Activated T-helper 17 cell treated with anti-CD3 and anti-CD28 coated beads, Interleukin-2, amount 50 U/mL, for 72 hours (primary cell): ENCODE measurements around the gene XRCC5. TPM values are rescaled to one million over a fixed set of nuclear protein-coding genes. Genes with fewer than 3 reads are reported as not detected.

Source experiments
- ATAC-seq: fragments of 150-1000 bp; cut with Tn5 transposase; replicated peaks from 2 replicates; pipeline ENCODE4 v1.10.0; 2021; ENCODE audit warnings: mild to moderate bottlenecking, moderate library complexity
- H3K27ac Mint-ChIP-seq: one replicate; pipeline ENCODE4 v1.8.0; 2022; ENCODE audit warnings: mixed read lengths
- H3K27me3 Mint-ChIP-seq: one replicate; pipeline ENCODE4 v1.8.0; 2022; ENCODE audit warnings: mixed read lengths
- H3K36me3 Mint-ChIP-seq: one replicate; pipeline ENCODE4 v1.8.0; 2022; ENCODE audit warnings: low read depth, mild to moderate bottlenecking, mixed read lengths
- H3K4me1 Mint-ChIP-seq: one replicate; pipeline ENCODE4 v1.8.0; 2022; ENCODE audit warnings: mixed read lengths
- H3K4me3 Mint-ChIP-seq: one replicate; pipeline ENCODE4 v1.8.0; 2022; ENCODE audit warnings: mild to moderate bottlenecking, mixed read lengths
- H3K9me3 Mint-ChIP-seq: one replicate; pipeline ENCODE4 v1.8.0; 2022; ENCODE audit warnings: mixed read lengths
- total RNA-seq, 2 donors: library from RNA; stranded (reverse); gene quantifications; one replicate each; pipeline ENCODE4 v1.2.3, GENCODE V29; 2022

Gene XRCC5
- total RNA-seq, 2 donors from 2014 or later, result 391 to 617 TPM

- Mint-ChIP-seq H3K36me3 (no peaks in the 10 kb centered on the region), H3K27me3 (no peaks in the 10 kb centered on the region), H3K4me3 (peak overlapping the region; percentile 2), H3K4me1 (peaks cover 45% of the 10 kb centered on the region), H3K27ac (peak overlapping the region; percentile 48), H3K9me3 (no peaks in the 10 kb centered on the region)
- no peak for ATAC-seq
Measured at GRCh38 chr2:216220976-216221375, 111.8 kb downstream of the XRCC5 start.

GRCh38 chr2:216221811-216222210 is 112.7 kb downstream of the XRCC5 start:
- no peaks in the 10 kb centered on the region for H3K36me3 Mint-ChIP-seq

GRCh38 chr2:216222650-216223352 is 113.7 kb downstream of the XRCC5 start:
- Mint-ChIP-seq H3K27ac (peak overlapping the region; percentile 48), H3K9me3 (no peaks in the 10 kb centered on the region), H3K4me1 (peaks cover 36% of the 10 kb centered on the region), H3K27me3 (no peaks in the 10 kb centered on the region), H3K4me3 (peak overlapping the region; percentile 35), H3K36me3 (no peaks in the 10 kb centered on the region)
- ATAC-seq, result peak; percentile 79

More at GRCh38 chr2:216221811-216222210, 112.7 kb downstream of the XRCC5 start:
- Mint-ChIP-seq H3K27ac (peak overlapping the region; percentile 48), H3K9me3 (no peaks in the 10 kb centered on the region), H3K4me1 (peaks cover 45% of the 10 kb centered on the region), H3K27me3 (no peaks in the 10 kb centered on the region), H3K4me3 (peak overlapping the region; percentile 35)
- ATAC-seq, result peak; percentile 55

DNA sequence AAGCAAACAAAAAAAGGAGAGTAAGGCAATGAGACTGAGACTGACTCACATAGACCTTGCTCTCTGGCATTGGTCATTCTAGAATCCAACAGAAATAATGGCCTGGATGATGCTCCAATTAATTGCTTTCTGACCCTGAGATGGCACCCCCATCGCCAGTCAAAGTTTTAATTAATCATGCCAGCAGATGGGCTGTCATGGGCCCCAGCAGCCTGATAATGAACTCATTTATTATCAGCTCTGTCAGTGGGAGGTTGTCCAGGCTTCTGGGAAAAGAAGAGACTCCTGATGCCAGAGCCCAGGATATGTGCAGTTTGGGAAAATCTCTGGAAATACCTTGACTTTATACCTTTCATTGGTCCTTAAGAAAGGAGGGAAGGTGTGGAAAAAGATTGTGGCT is 115.2 kb downstream of the XRCC5 start:
- peaks cover 4% of the 10 kb centered on the region for H3K9me3 Mint-ChIP-seq
- no peak overlapping the region for H3K27ac Mint-ChIP-seq
- ATAC-seq, result no peak
- H3K36me3 Mint-ChIP-seq, result no peaks in the 10 kb centered on the region
- H3K4me3 Mint-ChIP-seq, result no peak overlapping the region
- no peaks in the 10 kb centered on the region for H3K27me3 Mint-ChIP-seq
- peaks cover 30% of the 10 kb centered on the region for H3K4me1 Mint-ChIP-seq

- no peak overlapping the region for H3K4me3 Mint-ChIP-seq
- H3K36me3 Mint-ChIP-seq, result no peaks in the 10 kb centered on the region
- no peaks in the 10 kb centered on the region for H3K4me1 Mint-ChIP-seq
- H3K9me3 Mint-ChIP-seq, result peaks cover 13% of the 10 kb centered on the region
- no peak overlapping the region for H3K27ac Mint-ChIP-seq
- ATAC-seq, result no peak
- no peaks in the 10 kb centered on the region for H3K27me3 Mint-ChIP-seq
Measured at GRCh38 chr2:216229277-216229914, 120.2 kb downstream of the XRCC5 start.

GRCh38 chr2:216231867-216232266 is 122.7 kb downstream of the XRCC5 start:
- H3K27me3 Mint-ChIP-seq, result no peaks in the 10 kb centered on the region
- no peaks in the 10 kb centered on the region for H3K4me1 Mint-ChIP-seq
- peaks cover 13% of the 10 kb centered on the region for H3K9me3 Mint-ChIP-seq
- H3K27ac Mint-ChIP-seq, result no peak overlapping the region
- no peak overlapping the region for H3K4me3 Mint-ChIP-seq
- ATAC-seq, result no peak
- no peaks in the 10 kb centered on the region for H3K36me3 Mint-ChIP-seq

DNA sequence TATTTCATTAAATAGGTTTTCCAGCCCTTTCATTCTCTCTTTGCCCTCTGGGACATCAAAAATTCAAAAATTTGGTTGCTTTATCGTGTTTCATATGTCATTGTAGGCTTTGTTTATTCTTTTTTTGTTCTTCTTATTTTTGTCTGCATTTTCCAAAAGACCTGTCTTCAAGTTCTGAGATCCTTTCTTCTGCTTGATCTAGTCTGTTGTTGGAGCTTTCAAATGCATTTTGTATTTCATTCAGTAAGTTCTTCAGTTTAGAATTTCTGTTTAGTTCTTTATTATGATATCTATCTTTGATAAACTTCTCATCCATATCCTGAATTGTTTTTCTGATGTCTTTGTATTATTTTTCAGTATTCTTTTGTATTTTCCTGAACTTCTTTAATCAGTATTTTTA is 123.6 kb downstream of the XRCC5 start:
- H3K4me1 Mint-ChIP-seq, result no peaks in the 10 kb centered on the region
- no peak for ATAC-seq
- no peaks in the 10 kb centered on the region for H3K27me3 Mint-ChIP-seq
- peaks cover 13% of the 10 kb centered on the region for H3K9me3 Mint-ChIP-seq
- no peaks in the 10 kb centered on the region for H3K36me3 Mint-ChIP-seq
- H3K4me3 Mint-ChIP-seq, result no peak overlapping the region
- no peak overlapping the region for H3K27ac Mint-ChIP-seq

DNA sequence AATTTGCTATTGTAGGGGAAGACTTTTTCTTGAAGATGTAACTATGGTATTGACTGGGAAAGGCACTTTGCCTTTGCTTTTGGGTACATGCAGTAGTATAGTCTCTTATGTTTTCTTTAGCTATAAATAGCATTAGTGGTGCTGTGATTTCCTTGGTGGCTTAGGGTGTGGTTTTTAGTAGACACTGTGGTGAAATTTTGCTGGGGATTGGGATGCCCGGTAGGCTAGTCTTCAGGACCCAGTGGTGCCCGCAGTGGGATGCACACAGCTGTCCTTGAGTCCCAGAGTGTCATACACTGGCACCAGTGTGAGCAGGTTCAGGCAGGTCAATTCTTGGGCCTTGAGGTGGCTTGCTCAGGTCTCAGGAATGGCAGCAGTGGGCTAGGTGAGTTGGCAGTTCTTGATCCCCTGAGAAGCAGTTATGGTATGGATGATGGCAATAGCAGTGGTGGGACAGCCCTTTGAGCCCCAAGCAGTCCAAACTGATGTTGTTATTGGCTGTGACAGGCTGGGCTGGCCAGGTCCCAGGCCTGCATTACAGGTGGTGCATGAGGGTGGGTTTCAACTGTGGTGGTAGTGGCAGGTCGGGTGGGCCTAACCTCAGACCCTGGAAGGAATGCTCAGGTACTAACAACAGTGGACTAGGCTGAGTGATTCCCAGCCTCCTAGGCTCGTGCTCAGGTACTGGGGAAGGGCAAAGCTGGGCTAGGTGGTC is 124.3 kb downstream of the XRCC5 start:
- H3K27ac Mint-ChIP-seq, result no peak overlapping the region
- H3K4me1 Mint-ChIP-seq, result no peaks in the 10 kb centered on the region
- H3K27me3 Mint-ChIP-seq, result no peaks in the 10 kb centered on the region
- no peak for ATAC-seq
- H3K9me3 Mint-ChIP-seq, result peaks cover 11% of the 10 kb centered on the region
- H3K4me3 Mint-ChIP-seq, result no peak overlapping the region
- no peaks in the 10 kb centered on the region for H3K36me3 Mint-ChIP-seq

- H3K36me3 Mint-ChIP-seq, result no peaks in the 10 kb centered on the region
- H3K27ac Mint-ChIP-seq, result no peak overlapping the region
- H3K4me3 Mint-ChIP-seq, result no peak overlapping the region
- no peaks in the 10 kb centered on the region for H3K4me1 Mint-ChIP-seq
- no peaks in the 10 kb centered on the region for H3K27me3 Mint-ChIP-seq
- peaks cover 10% of the 10 kb centered on the region for H3K9me3 Mint-ChIP-seq
- ATAC-seq, result no peak
Measured at GRCh38 chr2:216234106-216234505, 125.0 kb downstream of the XRCC5 start.

- Mint-ChIP-seq H3K4me1 (no peaks in the 10 kb centered on the region), H3K9me3 (peaks cover 10% of the 10 kb centered on the region), H3K36me3 (no peaks in the 10 kb centered on the region), H3K27ac (no peak overlapping the region), H3K27me3 (no peaks in the 10 kb centered on the region), H3K4me3 (no peak overlapping the region)
- ATAC-seq, result no peak
Measured at GRCh38 chr2:216235462-216235861, 126.3 kb downstream of the XRCC5 start.

GRCh38 chr2:216235896-216236295 is 126.7 kb downstream of the XRCC5 start:
- H3K36me3 Mint-ChIP-seq, result no peaks in the 10 kb centered on the region
- no peak for ATAC-seq
- no peaks in the 10 kb centered on the region for H3K27me3 Mint-ChIP-seq
- H3K27ac Mint-ChIP-seq, result no peak overlapping the region
- H3K4me3 Mint-ChIP-seq, result no peak overlapping the region
- no peaks in the 10 kb centered on the region for H3K4me1 Mint-ChIP-seq
- H3K9me3 Mint-ChIP-seq, result peaks cover 10% of the 10 kb centered on the region

DNA sequence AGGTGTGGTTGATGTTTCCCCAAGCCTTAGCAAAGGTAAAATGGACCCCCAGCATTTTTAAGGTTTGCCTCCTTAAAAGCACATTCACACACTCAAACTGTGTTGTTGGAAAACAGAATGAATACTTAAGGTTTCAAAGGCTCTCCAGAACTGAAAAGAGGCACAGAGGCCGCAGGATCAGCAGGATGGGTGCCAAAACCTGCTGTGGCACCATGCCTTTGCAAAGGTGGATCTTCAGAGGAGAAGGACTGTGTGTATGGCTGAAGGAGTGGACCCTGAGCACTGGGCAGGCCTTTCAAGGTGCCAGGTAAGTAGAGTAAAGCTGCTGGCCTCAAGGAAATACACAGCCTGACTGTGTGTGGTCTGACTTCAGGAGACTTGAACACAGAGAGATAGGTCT is 127.3 kb downstream of the XRCC5 start:
- no peak for ATAC-seq
- Mint-ChIP-seq H3K4me3 (no peak overlapping the region), H3K36me3 (no peaks in the 10 kb centered on the region), H3K27ac (no peak overlapping the region), H3K27me3 (no peaks in the 10 kb centered on the region), H3K4me1 (no peaks in the 10 kb centered on the region), H3K9me3 (peaks cover 10% of the 10 kb centered on the region)

DNA sequence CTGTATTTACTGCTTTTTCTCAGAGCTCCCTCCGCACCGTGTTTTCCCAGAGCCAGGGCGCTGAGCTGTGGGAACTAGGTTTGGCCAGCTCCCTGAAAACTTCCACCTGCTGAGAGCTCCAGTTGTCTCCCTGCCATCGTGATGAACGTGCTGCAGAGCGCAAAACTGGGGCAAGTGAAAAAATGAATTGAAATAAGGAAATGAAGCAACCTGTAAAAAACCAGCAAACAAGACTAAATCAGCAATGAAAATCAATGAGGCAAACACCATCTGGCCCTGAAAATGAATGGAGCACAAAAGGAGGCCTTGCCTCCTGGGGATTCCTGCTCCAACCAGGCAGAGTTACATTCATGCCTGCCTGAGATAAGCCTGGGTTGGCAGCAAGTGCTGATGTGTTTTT is 133.2 kb downstream of the XRCC5 start:
- H3K4me3 Mint-ChIP-seq, result no peak overlapping the region
- no peaks in the 10 kb centered on the region for H3K9me3 Mint-ChIP-seq
- no peaks in the 10 kb centered on the region for H3K27me3 Mint-ChIP-seq
- no peak for ATAC-seq
- H3K36me3 Mint-ChIP-seq, result no peaks in the 10 kb centered on the region
- H3K27ac Mint-ChIP-seq, result no peak overlapping the region
- H3K4me1 Mint-ChIP-seq, result no peaks in the 10 kb centered on the region

- Mint-ChIP-seq H3K9me3 (no peaks in the 10 kb centered on the region), H3K4me3 (no peak overlapping the region), H3K27me3 (no peaks in the 10 kb centered on the region), H3K4me1 (no peaks in the 10 kb centered on the region), H3K36me3 (no peaks in the 10 kb centered on the region), H3K27ac (no peak overlapping the region)
- ATAC-seq, result no peak
Measured at GRCh38 chr2:216243026-216243425, 133.9 kb downstream of the XRCC5 start.
